Stimulated activated CD4-positive, alpha-beta T cell treated with anti-CD3 and anti-CD28 coated beads, Interleukin-12 subunit alpha, Interleukin-12 subunit beta, amount 100 ng/mL, for 4 hours (primary cell): ENCODE data around the gene TCERG1L.
"Not testable (repeated sequence)": the region's sequence is repeated elsewhere in the genome, so short reads cannot be mapped to it uniquely, and the experiment has no call there.

Source experiments
- DNase-seq: peaks from one replicate; pipeline ENCODE4 v3.0.0-alpha.2; 2020

Gene TCERG1L, protein sequence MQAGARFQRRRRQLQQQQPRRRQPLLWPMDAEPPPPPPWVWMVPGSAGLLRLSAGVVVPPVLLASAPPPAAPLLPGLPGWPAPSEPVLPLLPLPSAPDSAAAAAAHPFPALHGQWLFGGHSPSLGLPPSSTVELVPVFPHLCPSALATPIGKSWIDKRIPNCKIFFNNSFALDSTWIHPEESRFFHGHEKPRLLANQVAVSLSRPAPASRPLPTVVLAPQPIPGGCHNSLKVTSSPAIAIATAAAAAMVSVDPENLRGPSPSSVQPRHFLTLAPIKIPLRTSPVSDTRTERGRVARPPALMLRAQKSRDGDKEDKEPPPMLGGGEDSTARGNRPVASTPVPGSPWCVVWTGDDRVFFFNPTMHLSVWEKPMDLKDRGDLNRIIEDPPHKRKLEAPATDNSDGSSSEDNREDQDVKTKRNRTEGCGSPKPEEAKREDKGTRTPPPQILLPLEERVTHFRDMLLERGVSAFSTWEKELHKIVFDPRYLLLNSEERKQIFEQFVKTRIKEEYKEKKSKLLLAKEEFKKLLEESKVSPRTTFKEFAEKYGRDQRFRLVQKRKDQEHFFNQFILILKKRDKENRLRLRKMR

DNA sequence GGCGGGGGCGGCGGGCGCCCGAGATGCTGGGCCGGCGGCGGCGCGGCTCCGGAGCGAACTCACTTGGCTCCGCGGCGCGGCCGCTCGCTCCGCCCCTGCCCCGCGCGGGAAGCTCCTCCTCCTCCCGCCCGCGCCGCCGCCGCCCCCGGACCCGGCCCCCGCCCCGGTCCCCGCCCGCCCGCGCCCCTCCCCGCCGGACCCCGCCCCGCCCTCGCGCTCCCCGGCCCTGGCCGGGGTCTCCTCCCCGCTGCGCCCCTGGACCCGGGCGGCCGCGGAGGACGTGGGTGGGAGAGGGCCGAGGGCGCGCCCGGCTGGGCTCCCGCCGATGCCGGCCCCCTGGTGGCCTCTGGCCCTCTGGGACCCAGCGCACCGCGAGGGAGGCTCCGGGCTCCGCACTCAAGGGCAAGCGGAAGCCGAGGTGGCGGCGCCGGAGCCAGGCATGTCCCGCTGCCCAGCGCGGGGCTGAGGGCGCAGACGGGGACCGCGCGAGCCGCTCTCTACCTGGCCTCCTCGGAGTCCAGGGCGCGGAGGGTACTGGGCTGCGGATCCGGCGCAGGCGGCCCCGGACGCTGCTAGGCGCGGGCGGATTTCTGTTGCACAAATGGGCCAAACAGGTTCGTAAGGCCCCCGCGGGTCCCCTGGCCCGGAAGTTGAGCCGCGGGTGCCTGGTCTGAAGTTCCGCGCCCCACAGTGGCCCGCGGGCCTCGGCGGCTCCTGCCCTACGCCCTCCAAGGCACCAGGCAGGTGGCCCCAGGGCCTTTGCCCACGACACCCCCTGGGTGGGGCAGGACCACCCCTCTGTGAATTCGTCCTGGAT is at the start of gene TCERG1L:
TCERG1L (minus strand) TSS at position 61 of the 817 bp plus-strand sequence. CDS start 86 bp downstream, outside the sequence.
- DNase-seq = no peak

DNA sequence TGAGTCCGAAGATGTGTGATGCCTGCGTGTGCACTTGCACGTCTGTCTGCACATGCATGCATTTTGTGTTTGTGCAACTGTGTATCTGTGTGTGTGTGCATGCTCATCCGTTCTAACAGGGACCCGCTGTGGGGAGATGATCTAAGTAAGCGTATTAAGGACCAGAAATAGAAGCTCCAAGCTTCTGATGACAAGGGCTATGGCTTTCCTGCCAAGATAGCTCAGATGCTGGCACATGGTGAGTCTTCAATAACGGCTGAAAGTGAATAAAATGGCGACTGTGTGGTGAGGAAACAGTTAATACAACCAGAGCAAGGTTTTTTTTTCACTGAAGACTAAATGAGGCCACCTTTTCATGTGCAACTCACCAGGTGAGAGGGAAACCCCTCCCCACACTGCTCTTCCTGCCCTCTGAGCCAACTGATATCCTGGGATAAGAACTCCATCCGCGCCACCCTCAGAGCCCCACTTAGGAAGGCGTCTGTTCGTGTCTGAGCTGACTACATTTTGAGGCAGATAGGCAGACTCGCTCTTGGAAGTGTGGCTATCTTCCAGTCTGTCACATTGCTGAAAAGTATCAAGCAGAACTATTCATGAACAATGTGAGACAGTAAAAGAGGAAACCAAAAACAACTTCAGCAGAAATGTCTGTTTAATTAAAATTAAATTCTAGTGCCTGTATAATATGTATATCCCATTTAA is 47.4 kb upstream of the TCERG1L start:
- DNase-seq = no peak

DNA sequence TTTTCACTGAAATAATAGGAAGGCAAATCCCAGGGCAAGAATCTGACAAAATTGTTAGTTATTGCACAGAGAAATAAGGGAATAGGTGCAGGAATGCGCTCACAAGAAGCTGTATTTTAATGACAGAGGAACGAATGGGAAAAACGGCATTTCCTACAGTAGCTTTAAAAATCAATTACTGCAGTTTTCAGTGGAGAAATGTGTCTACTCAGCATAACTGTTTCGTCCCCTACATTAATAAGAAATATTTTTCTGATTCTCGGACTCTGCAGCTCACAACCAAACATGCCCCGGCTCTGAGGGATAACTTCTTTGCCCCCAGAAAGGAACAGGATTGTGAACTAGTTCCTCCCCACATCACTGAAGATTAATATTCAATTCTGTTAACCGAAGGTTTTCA is 44.9 kb upstream of the TCERG1L start:
- DNase-seq = no peak

DNA sequence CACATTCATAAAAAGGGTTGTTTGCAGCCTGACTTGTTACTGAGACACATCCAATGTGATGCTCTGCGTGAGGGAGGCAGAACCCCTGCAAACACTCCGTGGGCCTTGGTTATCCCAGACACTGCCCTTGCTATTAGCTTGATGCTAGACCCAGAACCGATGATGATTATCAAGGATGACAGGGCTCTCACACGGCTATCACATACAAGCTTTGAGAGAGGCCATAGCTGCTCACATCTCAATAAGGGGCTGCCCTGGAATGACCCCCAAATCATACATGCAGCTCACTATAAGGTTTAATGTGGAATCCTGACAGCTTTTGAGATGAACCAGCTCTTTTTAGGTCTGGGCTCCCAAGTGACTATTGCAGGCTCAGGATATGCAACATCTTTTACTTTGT is 44.4 kb upstream of the TCERG1L start:
- no peak for DNase-seq

DNA sequence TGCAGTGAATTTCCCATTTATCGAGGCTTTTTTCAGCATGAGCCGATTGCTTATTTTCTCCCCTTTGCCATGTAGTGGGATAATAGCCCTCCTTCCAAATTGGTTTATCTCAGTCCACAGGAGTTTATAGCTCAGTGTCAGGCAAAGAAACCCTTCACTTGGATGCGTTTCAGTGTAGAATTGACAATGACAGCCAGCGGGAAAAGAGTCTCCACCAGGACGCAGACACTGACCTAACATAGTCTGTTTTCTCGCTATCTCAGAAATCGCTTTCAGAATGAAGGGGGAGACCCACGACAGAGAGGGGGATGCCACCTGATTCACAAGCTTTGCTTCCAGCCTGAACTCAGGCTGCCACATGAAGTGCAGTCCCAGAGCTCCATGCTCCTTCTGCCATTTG is 43.5 kb upstream of the TCERG1L start:
- DNase-seq = no peak

DNA sequence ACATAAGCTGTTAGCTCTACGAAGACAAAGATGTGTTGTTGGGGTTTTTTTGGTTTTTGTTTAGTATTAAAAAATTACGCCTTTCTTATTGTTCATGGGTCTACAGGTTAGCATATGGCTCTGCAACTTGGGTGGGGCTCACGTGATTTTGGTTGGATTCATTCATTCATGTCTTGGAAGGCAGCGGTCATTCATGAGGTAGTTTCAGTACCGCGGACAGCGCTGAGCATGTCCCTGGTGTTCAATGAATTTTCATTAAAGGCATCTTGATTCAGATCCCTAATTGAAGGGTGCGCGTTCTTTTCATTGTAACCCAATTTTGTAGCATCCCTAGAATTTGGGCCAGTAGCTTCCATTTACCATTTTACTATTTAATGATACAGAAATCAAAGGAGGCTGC is 42.9 kb upstream of the TCERG1L start:
- no peak for DNase-seq

DNA sequence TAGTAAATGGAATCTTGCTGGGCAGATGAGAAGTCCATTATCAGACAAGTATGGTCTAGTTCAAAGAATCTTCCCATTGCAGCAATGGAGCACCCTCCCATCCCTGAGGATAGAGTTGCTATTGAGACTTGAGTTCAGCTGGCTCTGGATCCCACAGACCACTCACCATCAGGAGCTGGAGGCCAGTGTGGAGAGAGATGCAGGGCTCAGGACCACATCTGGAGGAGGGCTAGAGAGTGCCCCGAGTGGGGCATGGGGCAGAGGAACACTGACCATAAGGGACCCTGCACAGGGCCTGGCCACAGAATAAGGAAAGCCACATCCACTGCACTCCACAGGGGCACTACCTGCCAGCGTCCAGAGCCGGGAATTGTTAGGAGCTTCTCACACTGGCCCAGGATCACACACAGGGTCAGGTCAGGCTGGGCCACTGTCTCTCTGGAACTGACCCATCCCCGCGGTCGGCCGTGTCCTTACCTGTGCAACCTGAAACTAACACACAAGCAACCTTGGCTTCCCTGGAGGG is 41.3 kb upstream of the TCERG1L start:
- no peak for DNase-seq

DNA sequence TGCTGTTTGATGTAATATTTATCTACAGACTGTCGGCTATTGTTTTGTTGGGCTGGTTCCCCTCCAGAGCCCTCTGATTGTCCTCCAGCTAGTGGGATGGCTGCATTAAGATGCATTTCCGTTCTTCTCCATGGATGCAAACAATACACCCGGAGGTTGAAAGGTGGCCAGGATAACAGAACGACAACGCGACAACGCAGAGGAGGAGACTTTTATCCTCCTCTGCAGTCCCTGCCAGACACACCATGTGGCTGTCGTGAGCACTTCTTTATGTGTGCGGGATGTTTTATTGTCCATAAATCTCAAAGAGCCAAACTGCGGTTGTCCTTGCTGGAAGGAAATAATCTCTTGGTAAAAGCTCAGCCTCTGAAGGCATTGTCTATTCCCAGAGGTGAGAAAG is 39.1 kb upstream of the TCERG1L start:
- no peak for DNase-seq

DNA sequence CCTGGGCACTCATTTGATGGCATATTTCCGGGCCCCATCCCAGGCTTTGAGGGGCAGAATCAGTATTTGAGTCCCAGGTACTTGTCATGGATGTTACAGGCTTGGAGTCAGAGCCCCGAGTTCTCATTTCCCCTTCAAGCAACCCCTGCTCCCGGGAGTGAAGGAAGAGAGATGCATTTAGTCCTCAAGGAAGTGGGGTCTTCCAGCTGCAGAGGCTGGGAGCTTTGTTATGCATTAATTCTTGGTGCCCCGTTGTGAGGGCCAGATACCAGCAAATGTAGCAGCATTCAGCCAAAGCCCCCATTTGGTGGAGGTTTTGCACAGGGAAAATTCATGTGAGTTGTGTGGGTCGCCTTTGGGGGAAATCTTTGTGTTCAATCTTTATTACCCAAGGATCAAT is 38.7 kb upstream of the TCERG1L start:
- no peak for DNase-seq

DNA sequence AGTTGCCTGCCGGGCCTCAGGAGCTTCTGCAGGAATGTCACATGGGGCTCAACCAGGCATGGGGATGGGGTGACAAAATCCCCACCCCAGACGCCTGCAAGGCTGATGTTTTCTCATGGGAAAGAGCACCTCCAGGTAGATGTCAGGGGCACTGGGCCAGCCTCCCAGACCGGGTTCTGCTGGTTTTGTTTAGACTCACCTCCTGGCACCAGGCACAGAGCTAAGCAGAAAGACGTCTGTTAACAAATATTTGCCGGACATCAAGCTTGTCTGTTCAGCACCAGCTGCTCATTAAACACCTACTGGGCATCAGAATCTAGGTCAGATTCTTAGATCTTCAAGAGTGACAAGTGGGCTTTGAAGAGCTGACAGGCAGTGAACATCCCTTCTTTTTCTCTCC is 34.9 kb upstream of the TCERG1L start:
- no peak for DNase-seq

DNA sequence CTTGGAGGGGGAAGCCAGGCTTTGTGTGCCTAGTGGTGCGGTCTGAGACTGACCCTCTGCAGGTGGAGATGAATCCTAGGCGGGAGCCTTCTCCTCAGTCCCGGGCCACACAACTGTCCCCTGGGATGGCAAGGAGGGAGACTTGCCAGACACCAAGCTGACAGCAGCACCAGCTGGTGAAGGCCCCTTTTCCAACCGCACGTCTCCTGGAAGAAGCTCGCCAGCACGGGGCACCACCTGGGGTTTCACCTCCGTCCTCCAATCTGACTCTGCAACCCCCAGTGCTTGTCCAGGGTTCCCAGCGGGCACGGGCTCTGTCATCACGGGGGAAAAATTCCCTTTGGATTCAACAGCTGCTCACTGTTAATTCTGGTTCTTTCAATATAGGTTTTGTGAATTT is 34.2 kb upstream of the TCERG1L start:
- no peak for DNase-seq

DNA sequence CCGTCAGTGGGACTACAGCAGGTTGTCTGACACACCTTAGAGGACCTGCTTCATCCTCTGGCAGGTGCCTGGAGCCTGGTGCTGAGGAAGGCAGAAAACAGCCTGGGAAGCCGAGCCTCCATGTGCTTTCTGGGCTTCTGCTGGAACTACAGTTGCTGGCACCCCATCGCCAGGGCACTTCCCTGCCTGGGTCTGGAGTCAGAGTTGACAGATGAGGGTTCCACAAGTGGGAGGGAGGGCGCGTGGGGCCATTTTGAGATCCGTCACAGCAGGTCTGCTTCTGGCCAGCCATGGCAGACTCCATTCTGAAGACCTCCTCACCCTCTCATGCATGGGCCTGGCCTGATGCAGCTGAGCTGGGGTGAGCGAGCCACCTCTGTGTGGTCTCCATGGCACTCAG is 33.2 kb upstream of the TCERG1L start:
- DNase-seq = no peak

DNA sequence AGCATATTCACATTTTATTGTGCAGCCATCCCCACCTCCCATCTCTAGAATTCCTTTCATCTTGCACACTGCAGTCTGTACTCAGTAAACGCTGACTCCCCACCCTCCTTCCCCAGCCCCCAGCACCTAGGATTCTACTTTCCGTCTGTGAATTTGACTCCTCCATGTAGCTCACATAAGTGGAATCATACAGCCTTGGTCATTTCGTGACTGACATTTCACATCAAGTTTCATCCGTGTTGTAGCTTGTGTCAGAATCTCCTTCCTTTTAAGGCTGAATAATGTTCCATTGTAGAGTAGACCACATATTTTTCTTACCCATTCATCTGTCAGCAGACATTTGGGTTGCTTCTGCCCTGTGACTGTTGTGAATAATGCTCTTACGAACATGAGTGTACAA is 26.2 kb upstream of the TCERG1L start:
- DNase-seq = no peak

DNA sequence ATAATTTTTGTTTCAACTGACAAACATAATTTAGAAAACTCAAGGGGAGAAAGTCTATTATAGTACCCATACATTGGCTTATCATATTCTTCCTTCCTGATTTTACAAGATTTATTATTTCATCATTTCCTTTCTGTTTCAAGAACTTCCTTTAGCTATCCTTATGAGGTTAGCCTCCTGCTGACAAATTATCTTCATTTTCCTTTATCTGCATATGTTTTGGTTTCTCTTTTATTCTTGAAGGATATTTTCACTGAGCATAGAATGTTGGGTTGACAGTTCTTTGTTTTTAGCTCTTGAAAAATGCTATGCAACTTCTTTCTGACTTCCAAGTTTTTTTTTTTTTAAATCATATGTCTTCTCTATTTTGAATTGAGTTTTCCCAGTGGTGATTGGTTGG is 21.3 kb upstream of the TCERG1L start:
- no peak for DNase-seq

DNA sequence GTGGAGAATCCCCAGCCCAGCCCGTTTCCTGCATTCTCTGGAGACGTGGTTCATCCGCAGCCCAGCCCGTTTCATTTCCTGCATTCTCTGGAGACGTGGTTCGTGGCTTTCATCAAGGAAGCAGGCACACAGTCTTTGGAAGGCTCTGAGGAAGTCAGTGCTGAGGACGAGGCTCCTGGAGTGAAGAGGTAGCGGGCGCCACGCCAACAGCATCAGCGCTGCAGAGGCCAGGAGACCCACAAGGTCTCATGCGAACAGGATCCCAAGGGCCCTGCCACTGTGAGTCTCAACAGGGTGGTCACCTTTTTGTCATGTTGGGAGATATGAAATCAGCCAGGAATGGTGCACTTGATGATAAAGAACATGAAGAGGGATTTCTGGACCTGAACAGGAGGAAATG is 12.4 kb upstream of the TCERG1L start:
- DNase-seq = no peak

DNA sequence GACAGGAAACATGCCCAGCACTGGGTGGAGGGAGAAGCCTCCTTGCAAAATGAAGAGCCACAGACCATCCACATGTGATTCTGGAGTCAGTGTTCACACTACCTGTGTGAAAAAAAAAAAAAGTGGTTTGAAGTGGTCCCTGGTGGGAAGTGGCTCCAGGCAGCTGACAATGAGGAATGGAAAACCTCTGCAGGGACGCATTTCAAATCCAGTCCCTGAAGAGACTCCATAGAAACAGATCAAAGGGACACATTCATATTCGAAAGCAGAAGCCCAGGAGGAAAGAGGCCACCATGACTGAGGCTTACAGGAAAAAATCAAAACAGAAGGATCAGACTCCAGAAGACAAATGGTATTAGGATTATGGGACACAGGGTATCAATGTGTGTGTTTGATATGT is 11.5 kb upstream of the TCERG1L start:
- DNase-seq = no peak

DNA sequence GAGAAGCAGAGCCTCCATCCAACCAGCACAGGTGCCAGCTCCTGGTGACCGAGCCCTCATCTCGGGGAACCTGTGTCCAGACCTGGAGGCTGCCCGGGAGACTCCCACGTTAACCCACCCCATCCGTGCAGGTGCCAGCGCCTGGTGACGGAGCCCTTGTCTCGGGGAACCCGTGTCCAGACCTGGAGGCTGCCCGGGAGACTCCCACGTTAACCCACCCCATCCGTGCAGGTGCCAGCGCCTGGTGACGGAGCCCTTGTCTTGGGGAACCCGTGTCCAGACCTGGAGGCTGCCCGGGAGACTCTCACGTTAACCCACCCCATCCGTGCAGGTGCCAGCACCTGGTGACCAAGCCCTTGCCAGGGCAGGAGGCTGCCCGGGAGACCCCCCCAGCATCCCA is 11.1 kb upstream of the TCERG1L start:
- DNase-seq = not testable (repeated sequence)

DNA sequence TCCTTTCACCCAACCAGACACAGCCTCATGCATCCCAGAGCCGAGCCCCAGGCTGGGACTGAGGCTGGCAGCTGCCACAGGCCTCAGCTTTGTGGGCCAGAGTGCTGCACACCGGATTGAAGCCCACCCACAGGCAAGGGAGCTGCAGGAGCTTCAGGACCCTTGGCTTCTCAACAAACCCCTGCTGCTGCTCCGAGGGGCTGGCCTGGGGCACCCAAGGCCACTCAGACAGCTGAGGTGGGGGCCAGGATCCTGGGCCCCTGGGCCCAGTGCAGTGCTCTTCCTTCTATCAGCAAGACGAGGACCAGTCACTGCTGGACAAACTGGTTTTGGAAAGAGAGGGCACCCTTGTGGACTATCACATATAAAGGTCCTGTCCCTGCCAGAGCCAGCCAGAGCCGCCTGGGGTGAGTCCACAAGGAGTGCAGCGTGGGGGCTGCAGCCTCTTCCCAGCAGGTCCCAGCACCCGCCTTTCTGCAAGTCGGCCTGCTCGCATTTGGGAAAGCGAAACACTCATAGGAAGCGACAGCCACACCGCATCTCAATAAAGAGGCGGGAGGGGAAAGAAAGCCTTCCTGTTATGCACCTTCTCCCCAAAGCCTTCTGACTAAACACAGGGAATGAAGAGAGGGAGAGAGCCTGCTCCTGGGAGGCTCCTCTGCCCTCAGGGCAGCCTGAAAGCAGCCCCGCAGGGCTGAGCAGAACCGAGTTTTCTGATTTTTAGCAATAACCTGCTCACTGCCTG is 9.5 kb upstream of the TCERG1L start:
- DNase-seq = no peak

DNA sequence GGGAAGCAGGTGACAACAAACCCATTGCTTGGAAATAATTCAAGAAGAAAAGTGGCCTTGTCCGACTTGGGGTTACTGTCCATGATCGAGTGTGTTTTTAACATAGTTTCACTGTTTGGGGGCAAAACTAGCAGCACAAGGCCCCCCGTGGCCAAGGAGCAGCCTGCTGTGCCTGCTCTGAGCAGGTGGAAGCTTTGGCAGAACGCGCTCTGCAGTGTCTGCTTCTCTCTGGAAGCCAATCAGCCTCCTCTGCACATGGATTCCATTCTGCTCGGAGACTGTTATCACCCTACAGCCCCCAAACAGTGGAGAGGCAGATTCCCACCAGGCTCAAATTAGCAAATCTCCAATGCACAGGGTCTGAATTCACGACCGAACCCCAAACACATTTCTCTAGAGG is 7.3 kb upstream of the TCERG1L start:
- DNase-seq = no peak

DNA sequence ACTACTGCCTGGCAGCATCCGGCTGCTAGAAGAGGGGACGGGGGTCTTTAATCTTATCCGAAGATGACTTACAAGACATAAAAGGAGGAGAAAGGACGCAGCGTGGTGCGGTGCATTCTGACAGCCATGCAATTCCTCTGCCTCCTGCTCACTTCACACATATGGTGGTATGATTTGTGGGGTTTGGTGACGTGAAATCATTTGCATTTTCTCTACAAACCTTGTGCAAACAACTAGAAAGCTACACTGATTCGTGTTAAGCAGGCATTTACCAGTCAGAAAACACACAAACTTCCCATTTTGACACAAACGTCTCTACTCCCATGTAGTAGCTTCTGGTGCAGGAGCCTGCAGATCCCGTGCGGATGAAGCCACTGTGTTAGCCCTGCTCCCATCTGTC is 6.8 kb upstream of the TCERG1L start:
- no peak for DNase-seq

DNA sequence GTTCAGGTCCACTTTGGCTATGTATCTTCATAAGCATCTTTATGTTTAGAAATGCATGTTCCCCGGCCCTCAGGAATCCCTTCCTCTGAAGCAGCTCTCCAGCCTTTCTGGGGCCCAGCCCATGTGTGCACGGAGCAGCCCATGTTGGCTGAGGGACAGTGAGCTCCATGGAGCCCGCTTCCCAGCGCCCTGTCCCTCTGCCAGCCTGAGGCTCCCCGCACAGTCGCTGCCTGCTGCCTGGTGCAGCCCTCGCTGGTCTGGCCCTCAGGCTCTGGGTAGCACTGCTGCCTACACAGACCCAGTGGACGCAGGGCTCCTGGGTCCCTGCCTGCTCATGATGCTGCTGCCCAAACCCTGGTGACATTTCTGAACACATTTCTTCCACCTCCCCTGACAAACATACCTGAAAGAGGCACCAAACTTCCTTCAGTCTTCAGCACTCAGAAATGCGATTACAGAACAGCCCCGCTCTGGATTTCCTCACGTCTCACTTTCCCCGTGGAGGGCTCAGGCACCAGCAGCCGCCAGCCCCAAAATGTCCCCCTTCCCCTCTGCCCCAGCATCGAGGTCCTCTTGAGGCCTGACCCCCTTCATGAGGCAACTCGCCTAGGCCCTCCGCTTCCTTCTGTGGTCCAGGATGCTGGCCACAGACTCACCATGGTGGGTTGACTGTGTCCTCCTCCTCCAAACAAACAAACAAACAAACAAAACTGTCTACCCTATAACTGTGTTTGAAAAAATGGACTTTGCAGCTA is 5.0 kb upstream of the TCERG1L start:
- no peak for DNase-seq

DNA sequence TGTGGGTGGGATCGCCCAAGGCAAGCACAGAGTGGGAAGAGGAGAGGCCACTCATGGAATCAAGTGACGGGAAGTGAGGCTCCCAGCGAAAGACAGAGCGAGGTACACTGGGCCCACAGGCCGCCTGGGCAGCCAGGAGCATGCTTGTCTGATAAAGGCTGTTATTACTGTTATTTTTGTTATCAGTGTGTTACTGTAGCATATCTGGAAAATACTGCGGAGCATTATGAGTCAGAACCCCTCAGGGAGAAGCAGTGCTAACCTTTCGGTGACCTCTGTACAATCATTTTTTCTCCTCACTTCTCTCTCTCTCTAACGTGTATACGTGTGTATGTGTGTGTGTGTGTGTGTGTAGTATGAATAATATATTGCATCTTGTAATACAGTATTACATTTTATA is 3.8 kb upstream of the TCERG1L start:
- DNase-seq = no peak
